ENCODE measurements around the gene KNDC1. TPM values are rescaled to one million over a fixed set of nuclear protein-coding genes. Genes with fewer than 3 reads are reported as not detected.
"Not testable (repeated sequence)": the region's sequence is repeated elsewhere in the genome, so short reads cannot be mapped to it uniquely, and the experiment has no call there.

The KNDC1 gene
- total RNA-seq, 1 donor from 2014 or later = under 0.01 TPM

- DNase-seq (ENCODE audit: low read depth in 2 of 2) = peak in 1 of 2 donors; percentile 50
Measured at GRCh38 chr10:133257489-133258065, 97.6 kb downstream of the KNDC1 start.

- DNase-seq (ENCODE audit: low read depth in 2 of 2) = no peak
Measured at GRCh38 chr10:133258066-133258817, 98.2 kb downstream of the KNDC1 start.

GRCh38 chr10:133258818-133259601, 99.0 kb downstream of the KNDC1 start:
- peak; percentile 52 to 91 for DNase-seq (ENCODE audit: low read depth in 2 of 2)

- no peak for DNase-seq (ENCODE audit: low read depth in 2 of 2)
Measured at GRCh38 chr10:133259602-133259989, 99.6 kb downstream of the KNDC1 start.

GRCh38 chr10:133260895-133261725, 101.1 kb downstream of the KNDC1 start:
- peak in 1 of 2 donors; percentile 21 for DNase-seq (ENCODE audit: low read depth in 2 of 2)

GRCh38 chr10:133261726-133262325, 101.8 kb downstream of the KNDC1 start:
- DNase-seq (ENCODE audit: low read depth in 2 of 2) = peak in 1 of 2 donors; percentile 48

- no peak for DNase-seq (ENCODE audit: low read depth in 2 of 2)
Measured at GRCh38 chr10:133262696-133263095, 102.7 kb downstream of the KNDC1 start.

GRCh38 chr10:133263674-133264073, 103.7 kb downstream of the KNDC1 start:
- DNase-seq (ENCODE audit: low read depth in 2 of 2) = no peak

- no peak for DNase-seq (ENCODE audit: low read depth in 2 of 2)
Measured at GRCh38 chr10:133264461-133264860, 104.4 kb downstream of the KNDC1 start.

- not testable (repeated sequence) for DNase-seq (ENCODE audit: low read depth in 2 of 2)
Measured at GRCh38 chr10:133265052-133265451, 105.0 kb downstream of the KNDC1 start.

- no peak for DNase-seq (ENCODE audit: low read depth in 2 of 2)
Measured at GRCh38 chr10:133266056-133266795, 106.2 kb downstream of the KNDC1 start.

GRCh38 chr10:133267293-133267692, 107.3 kb downstream of the KNDC1 start:
- DNase-seq (ENCODE audit: low read depth in 2 of 2) = no peak

GRCh38 chr10:133267829-133268228, 107.8 kb downstream of the KNDC1 start:
- DNase-seq (ENCODE audit: low read depth in 2 of 2) = no peak

- no peak for DNase-seq (ENCODE audit: low read depth in 2 of 2)
Measured at GRCh38 chr10:133268532-133268931, 108.5 kb downstream of the KNDC1 start.

- no peak for DNase-seq (ENCODE audit: low read depth in 2 of 2)
Measured at GRCh38 chr10:133269367-133269766, 109.3 kb downstream of the KNDC1 start.

GRCh38 chr10:133270204-133270603, 110.2 kb downstream of the KNDC1 start:
- DNase-seq (ENCODE audit: low read depth in 2 of 2) = no peak

- DNase-seq (ENCODE audit: low read depth in 2 of 2) = no peak
Measured at GRCh38 chr10:133270773-133271297, 110.8 kb downstream of the KNDC1 start.

GRCh38 chr10:133271521-133272300, 111.7 kb downstream of the KNDC1 start:
- no peak for DNase-seq (ENCODE audit: low read depth in 2 of 2)

- DNase-seq (ENCODE audit: low read depth in 2 of 2) = no peak
Measured at GRCh38 chr10:133272301-133272963, 112.4 kb downstream of the KNDC1 start.
